IMR-90 (cell line): ENCODE data around the gene ABHD1. TPM values are rescaled to one million over a fixed set of nuclear protein-coding genes. Genes with fewer than 3 reads are reported as not detected.

Source experiments
- ATAC-seq: fragments of 200-7000 bp; cut with Tn5 transposase; 2 replicates; pipeline ENCODE4 v1.9.1; 2020; ENCODE audit warnings: low read depth, mild to moderate bottlenecking, moderate library complexity
- BruUV-seq: library from RNA; stranded (reverse); fragments of 400-500 nt; replicated peaks from 2 replicates; lab custom pipeline; 2021; lab: Mats Ljungman, UMichigan
- CTCF ChIA-PET: fragments of 300-600 bp; formaldehyde crosslinking; extraction: SDS; loops from one replicate; lab custom pipeline; 2021; ENCODE audit warnings: antibody characterized with exemption; lab: Yijun Ruan, JAX
- POLR2A ChIA-PET: fragments of 300-600 bp; sonication (Branson Sonifier 250); formaldehyde crosslinking; loops from one replicate; lab custom pipeline; 2022; ENCODE audit warnings: antibody characterized with exemption; ENCODE audit not compliant: unreplicated experiment; lab: Charles Lee
- DNase-seq: peaks from one replicate; pipeline ENCODE4 v3.0.0; 2013
- H2AFZ ChIP-seq: replicated peaks from 2 replicates; pipeline ENCODE3; 2013; ENCODE audit warnings: low read length, mild to moderate bottlenecking; ENCODE audit not compliant: poor library complexity
- H2AK5ac ChIP-seq: 2 replicates; pipeline ENCODE4 v1.6.1; 2013; ENCODE audit warnings: low read depth, low read length, inconsistent platforms
- H2AK9ac ChIP-seq: replicated peaks from 2 replicates; pipeline ENCODE3; 2013; ENCODE audit warnings: mild to moderate bottlenecking, low read depth, low read length, moderate library complexity; ENCODE audit not compliant: poor library complexity
- H2BK120ac ChIP-seq: 2 replicates; pipeline ENCODE4 v1.6.1; 2013; ENCODE audit warnings: low read depth, low read length, inconsistent platforms
- H2BK15ac ChIP-seq: 3 replicates; pipeline ENCODE4 v1.6.1; 2013; ENCODE audit warnings: low read depth, low read length, inconsistent platforms
- H2BK20ac ChIP-seq: 2 replicates; pipeline ENCODE4 v1.6.1; 2013; ENCODE audit warnings: low read depth, mild to moderate bottlenecking, inconsistent platforms, low read length, moderate library complexity
- H2BK5ac ChIP-seq: 2 replicates; pipeline ENCODE4 v1.6.1; 2013; ENCODE audit warnings: mild to moderate bottlenecking, low read depth, low read length, inconsistent platforms; ENCODE audit not compliant: poor library complexity, severe bottlenecking
- H3K14ac ChIP-seq: replicated peaks from 2 replicates; pipeline ENCODE4 v1.6.1; 2013; ENCODE audit warnings: low read depth, low read length, inconsistent platforms
- H3K18ac ChIP-seq: 2 replicates; pipeline ENCODE4 v1.6.1; 2013; ENCODE audit warnings: low read depth, low read length, control low read depth
- H3K23ac ChIP-seq: 2 replicates; pipeline ENCODE4 v1.6.1; 2013; ENCODE audit warnings: low read depth, low read length, inconsistent platforms
- H3K27ac ChIP-seq: 2 replicates; pipeline ENCODE4 v1.5.1; 2013; ENCODE audit warnings: mild to moderate bottlenecking, control low read depth, low read length; ENCODE audit not compliant: insufficient read depth
- H3K27me3 ChIP-seq: 2 replicates; pipeline ENCODE4 v1.6.1; 2013; ENCODE audit warnings: low read length; ENCODE audit not compliant: control insufficient read depth, insufficient read depth
- H3K36me3 ChIP-seq: 2 replicates; pipeline ENCODE4 v1.6.1; 2013; ENCODE audit warnings: low read length, mixed read lengths; ENCODE audit not compliant: control insufficient read depth, insufficient read depth
- H3K4ac ChIP-seq: 2 replicates; pipeline ENCODE4 v1.6.1; 2013; ENCODE audit warnings: low read depth, low read length, inconsistent platforms
- H3K4me1 ChIP-seq: 2 replicates; pipeline ENCODE4 v1.6.1; 2013; ENCODE audit warnings: low read length, mixed read lengths; ENCODE audit not compliant: control insufficient read depth, insufficient read depth
- H3K4me2 ChIP-seq: 2 replicates; pipeline ENCODE4 v1.6.1; 2013; ENCODE audit warnings: low read depth, mild to moderate bottlenecking, control low read depth, low read length, moderate library complexity
- H3K4me3 ChIP-seq: 2 replicates; pipeline ENCODE4 v1.5.1; 2013; ENCODE audit warnings: low read depth, mild to moderate bottlenecking, control low read depth, low read length, moderate library complexity; ENCODE audit not compliant: insufficient read depth
- H3K56ac ChIP-seq: 2 replicates; pipeline ENCODE4 v1.6.1; 2013; ENCODE audit warnings: low read length, inconsistent platforms; ENCODE audit not compliant: insufficient read depth; ENCODE audit errors: extremely low read depth
- H3K79me1 ChIP-seq, 2 experiments: 2 replicates each; pipeline ENCODE4 v1.6.1; 2013; ENCODE audit warnings: low read length in 2 of 2, inconsistent platforms in 1 of 2, low read depth in 1 of 2
- H3K9ac ChIP-seq: 2 replicates; pipeline ENCODE4 v1.6.1; 2013; ENCODE audit warnings: low read depth, low read length, control low read depth
- H3K9me1 ChIP-seq: 2 replicates; pipeline ENCODE4 v1.6.1; 2013; ENCODE audit warnings: low read length, inconsistent platforms; ENCODE audit not compliant: insufficient read depth
- H3K9me3 ChIP-seq: 2 replicates; pipeline ENCODE4 v1.6.1; 2013; ENCODE audit warnings: low read length; ENCODE audit not compliant: control insufficient read depth, insufficient read depth
- H4K20me1 ChIP-seq: 2 replicates; pipeline ENCODE4 v1.6.1; 2013; ENCODE audit warnings: low read length, inconsistent platforms; ENCODE audit not compliant: insufficient read depth
- H4K5ac ChIP-seq: 2 replicates; pipeline ENCODE4 v1.6.1; 2013; ENCODE audit warnings: mild to moderate bottlenecking, low read depth, low read length, control low read depth
- H4K8ac ChIP-seq, 2 experiments: 2 replicates each; pipeline ENCODE4 v1.6.1; 2013; ENCODE audit warnings: low read depth in 2 of 2, low read length in 2 of 2, control low read depth in 1 of 2, inconsistent platforms in 1 of 2
- H4K91ac ChIP-seq: 2 replicates; pipeline ENCODE4 v1.6.1; 2013; ENCODE audit warnings: low read depth, low read length, inconsistent platforms; ENCODE audit not compliant: insufficient read depth
- BHLHE40 ChIP-seq: fragments of 150-350 bp; IDR thresholded peaks from 2 replicates; pipeline ENCODE4 v1.6.1; 2016; ENCODE audit warnings: mild to moderate bottlenecking, low read depth, low read length
- CEBPB ChIP-seq: IDR thresholded peaks from 2 replicates; pipeline ENCODE4 v1.6.1; 2012; ENCODE audit warnings: low read depth, low read length, improper control_type of control experiment
- CHD1 ChIP-seq: IDR thresholded peaks from 2 replicates; pipeline ENCODE4 v1.6.1; 2012; ENCODE audit warnings: low read depth, low read length, improper control_type of control experiment
- FOS ChIP-seq: fragments of 150-350 bp; IDR thresholded peaks from 2 replicates; pipeline ENCODE4 v1.6.1; 2016; ENCODE audit warnings: low read depth, low read length
- MAZ ChIP-seq: IDR thresholded peaks from 2 replicates; pipeline ENCODE4 v1.6.1; 2012; ENCODE audit warnings: low read depth, mild to moderate bottlenecking, low read length, improper control_type of control experiment, moderate library complexity, borderline replicate concordance
- MXI1 ChIP-seq: IDR thresholded peaks from 2 replicates; pipeline ENCODE4 v1.6.1; 2012; ENCODE audit warnings: low read depth, mild to moderate bottlenecking, low read length, moderate library complexity, borderline replicate concordance
- NFE2L2 ChIP-seq: fragments of 150-350 bp; IDR thresholded peaks from 2 replicates; pipeline ENCODE4 v1.6.1; 2016; ENCODE audit warnings: low read depth, mild to moderate bottlenecking, low read length
- SMC3 ChIP-seq: fragments of 150-350 bp; IDR thresholded peaks from 2 replicates; pipeline ENCODE4 v1.6.1; 2016; ENCODE audit warnings: low read depth, mild to moderate bottlenecking, antibody characterized with exemption, low read length, moderate library complexity
- WGBS, 2 experiments: methylation state at CpG; one replicate each; pipeline versions ENCODE4 v1.1.5 to v1.1.7; 2013; ENCODE audit warnings: missing lambda C conversion rate in 2 of 2; ENCODE audit not compliant: insufficient read length in 1 of 2; ENCODE audit errors: extremely low coverage in 2 of 2; 5-methylcytosine and 5-hydroxymethylcytosine counted together
- dilution Hi-C: fragments of 300-500 bp; cut with HindIII; formaldehyde crosslinking; loops from one replicate; pipeline ENCODE4 v1.14.3; 2018; ENCODE audit warnings: low sequenced_read_pairs; ENCODE audit not compliant: unreplicated experiment
- in situ Hi-C: fragments of 300-500 bp; cut with MboI; formaldehyde crosslinking; loops from 3 replicates; pipeline ENCODE4 v1.14.3; 2019; ENCODE audit warnings: low sequenced_read_pairs, inconsistent platforms, mixed read lengths
- intact Hi-C: fragments of 100-400 bp; cut with micrococcal nuclease; formaldehyde crosslinking; loops from 2 replicates; pipeline ENCODE4 v1.10.0; 2022
- polyA plus RNA-seq, 3 experiments: library from polyadenylated mRNA; depleted of rRNA; stranded (reverse); fragments of >200 nt; gene quantifications; 2 replicates each; pipeline ENCODE4 v1.2.3, GENCODE V29; 2012; ENCODE audit warnings: low replicate concordance in 1 of 3
- total RNA-seq: library from RNA; depleted of rRNA; stranded (reverse); fragments of >200 nt; gene quantifications from 2 replicates; pipeline ENCODE4 v1.2.3, GENCODE V29; 2012
- TF ChIP-seq, protein P1 (sequence below): conservative IDR thresholded peaks from 2 replicates; pipeline ENCODE4 v1.5.1; 2012; ENCODE audit warnings: mild to moderate bottlenecking, low read depth, low read length, improper control_type of control experiment
- TF ChIP-seq, protein P2 (sequence below): fragments of 150-350 bp; IDR thresholded peaks from 2 replicates; pipeline ENCODE4 v1.6.1; 2017; ENCODE audit warnings: mild to moderate bottlenecking, antibody characterized with exemption, low read length, low read depth
- TF ChIP-seq, protein P3 (sequence below): fragments of 150-350 bp; IDR thresholded peaks from 2 replicates; pipeline ENCODE4 v1.6.1; 2016; ENCODE audit warnings: low read depth, mild to moderate bottlenecking, low read length, moderate library complexity, borderline replicate concordance

The ABHD1 gene
- total and polyA plus RNA-seq, 2 of the 4 experiments (the other 2 are of a cell fraction), result 0.24 TPM; not detected in 1

DNA sequence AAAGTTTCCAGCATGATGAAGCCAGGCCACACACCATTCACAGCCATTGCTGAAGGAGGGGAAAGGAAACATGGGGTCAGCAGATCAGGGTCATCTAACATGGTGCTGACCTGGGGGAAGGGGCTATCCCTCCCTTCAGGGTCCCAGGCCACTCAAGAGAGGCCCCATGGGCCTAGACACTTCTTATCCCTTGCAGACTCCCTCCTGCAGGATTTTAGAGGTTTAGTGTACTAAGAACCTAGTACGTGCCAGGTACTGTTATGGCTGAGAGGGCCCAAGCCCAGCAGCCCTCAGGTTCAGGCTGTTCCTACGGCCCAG is 28.2 kb upstream of the ABHD1 start:
- no peak for DNase-seq
- Histone ChIP-seq H3K9ac (no peak overlapping the region), H3K9me1 (peaks cover 7% of the 10 kb centered on the region; the same call in 1 of the 2 replicates), H3K27ac (no peak overlapping the region), H3K27me3 (peaks cover 2% of the 10 kb centered on the region; the same call in 1 of the 2 replicates), H3K4ac (no peak overlapping the region), H2BK15ac (no peak overlapping the region), H4K5ac (no peak overlapping the region), H3K9me3 (no peaks in the 10 kb centered on the region), H2BK5ac (no peak overlapping the region), H2AFZ (peak overlapping the region; percentile 98), H3K23ac (no peak overlapping the region), H2AK5ac (no peak overlapping the region), H2AK9ac (peak overlapping the region; percentile 25), H3K4me1 (0 out of 2 replicates have a peak, but pooled peaks cover 3% of the 10 kb centered on the region), H4K8ac (peak overlapping the region in 1 of 2 experiments; percentile 94; a peak in 2 of 4 replicates), H3K56ac (no peak overlapping the region), H2BK120ac (no peak overlapping the region), H3K18ac (no peak overlapping the region), H3K36me3 (no peaks in the 10 kb centered on the region), H3K79me1 (no peaks in the 10 kb centered on the region), H4K20me1 (no peaks in the 10 kb centered on the region; the same call in 1 of the 2 replicates), H3K4me3 (no peak overlapping the region), H3K14ac (no peak overlapping the region), H2BK20ac (no peak overlapping the region), H3K4me2 (no peak overlapping the region), H4K91ac (no peak overlapping the region)
- ChIA-PET CTCF (no interaction called here), POLR2A (interaction anchor here (0.6 kb wide), 1 partner anchor 198 kb away, joined by 13 read pairs; no protein-coding TSS in a partner anchor)
- in situ Hi-C loops (loop anchor here (5.0 kb wide), 1 partner anchor 187 kb away; the partner anchor contains the start of gene TRIM54), dilution Hi-C loops (no loop called here), intact Hi-C loops (no loop called here)
- ATAC-seq, result no peak
- BruUV-seq, result no TSS peak
- 100% methylated on average over 1 of the region's 2 CpGs; no CpG with 5 or more reads in 1 of the 2 experiments for WGBS, 2 experiments
- TF ChIP-seq, protein P1, sequence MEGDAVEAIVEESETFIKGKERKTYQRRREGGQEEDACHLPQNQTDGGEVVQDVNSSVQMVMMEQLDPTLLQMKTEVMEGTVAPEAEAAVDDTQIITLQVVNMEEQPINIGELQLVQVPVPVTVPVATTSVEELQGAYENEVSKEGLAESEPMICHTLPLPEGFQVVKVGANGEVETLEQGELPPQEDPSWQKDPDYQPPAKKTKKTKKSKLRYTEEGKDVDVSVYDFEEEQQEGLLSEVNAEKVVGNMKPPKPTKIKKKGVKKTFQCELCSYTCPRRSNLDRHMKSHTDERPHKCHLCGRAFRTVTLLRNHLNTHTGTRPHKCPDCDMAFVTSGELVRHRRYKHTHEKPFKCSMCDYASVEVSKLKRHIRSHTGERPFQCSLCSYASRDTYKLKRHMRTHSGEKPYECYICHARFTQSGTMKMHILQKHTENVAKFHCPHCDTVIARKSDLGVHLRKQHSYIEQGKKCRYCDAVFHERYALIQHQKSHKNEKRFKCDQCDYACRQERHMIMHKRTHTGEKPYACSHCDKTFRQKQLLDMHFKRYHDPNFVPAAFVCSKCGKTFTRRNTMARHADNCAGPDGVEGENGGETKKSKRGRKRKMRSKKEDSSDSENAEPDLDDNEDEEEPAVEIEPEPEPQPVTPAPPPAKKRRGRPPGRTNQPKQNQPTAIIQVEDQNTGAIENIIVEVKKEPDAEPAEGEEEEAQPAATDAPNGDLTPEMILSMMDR, result no peak
- TF ChIP-seq BHLHE40 (no peak), CHD1 (no peak), CEBPB (no peak), SMC3 (no peak), FOS (no peak), NFE2L2 (no peak), MXI1 (no peak), MAZ (no peak)
- TF ChIP-seq, protein P2, sequence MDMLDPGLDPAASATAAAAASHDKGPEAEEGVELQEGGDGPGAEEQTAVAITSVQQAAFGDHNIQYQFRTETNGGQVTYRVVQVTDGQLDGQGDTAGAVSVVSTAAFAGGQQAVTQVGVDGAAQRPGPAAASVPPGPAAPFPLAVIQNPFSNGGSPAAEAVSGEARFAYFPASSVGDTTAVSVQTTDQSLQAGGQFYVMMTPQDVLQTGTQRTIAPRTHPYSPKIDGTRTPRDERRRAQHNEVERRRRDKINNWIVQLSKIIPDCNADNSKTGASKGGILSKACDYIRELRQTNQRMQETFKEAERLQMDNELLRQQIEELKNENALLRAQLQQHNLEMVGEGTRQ, result no peak
- TF ChIP-seq, protein P3, sequence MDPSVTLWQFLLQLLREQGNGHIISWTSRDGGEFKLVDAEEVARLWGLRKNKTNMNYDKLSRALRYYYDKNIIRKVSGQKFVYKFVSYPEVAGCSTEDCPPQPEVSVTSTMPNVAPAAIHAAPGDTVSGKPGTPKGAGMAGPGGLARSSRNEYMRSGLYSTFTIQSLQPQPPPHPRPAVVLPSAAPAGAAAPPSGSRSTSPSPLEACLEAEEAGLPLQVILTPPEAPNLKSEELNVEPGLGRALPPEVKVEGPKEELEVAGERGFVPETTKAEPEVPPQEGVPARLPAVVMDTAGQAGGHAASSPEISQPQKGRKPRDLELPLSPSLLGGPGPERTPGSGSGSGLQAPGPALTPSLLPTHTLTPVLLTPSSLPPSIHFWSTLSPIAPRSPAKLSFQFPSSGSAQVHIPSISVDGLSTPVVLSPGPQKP, result no peak
